ENCODE measurements around the gene CNFN.

The CNFN gene

DNA sequence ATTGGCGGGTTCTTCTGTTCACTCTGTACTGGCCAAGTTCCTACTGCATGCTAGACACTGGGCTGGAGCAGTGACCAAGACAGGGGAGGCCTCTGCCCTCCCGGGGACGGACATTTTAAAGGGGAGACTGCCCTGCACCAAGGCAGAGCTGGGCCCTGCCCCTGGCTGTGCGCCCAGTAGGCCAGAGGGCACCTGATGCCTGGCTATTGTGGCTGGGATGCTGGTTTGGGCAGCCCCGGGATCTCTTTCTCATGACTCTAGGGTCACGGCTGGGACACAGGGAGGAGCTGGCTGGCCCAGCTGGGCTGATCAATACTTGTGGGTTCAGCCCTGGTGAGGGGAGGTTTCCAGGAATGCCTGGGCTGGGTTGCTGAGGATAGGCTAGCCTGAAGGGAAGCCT is 19.4 kb upstream of the CNFN start:
- DNase-seq (ENCODE audit: low read depth): no peak

GRCh38 chr19:42407816-42408175 is 17.7 kb upstream of the CNFN start:
- DNase-seq (ENCODE audit: low read depth): no peak

GRCh38 chr19:42407085-42407815 is 17.2 kb upstream of the CNFN start:
- DNase-seq (ENCODE audit: low read depth): no peak

- no peak for DNase-seq (ENCODE audit: low read depth)
These were observed 16.0 kb upstream of the CNFN start for GRCh38 chr19:42406111-42406510.

- no peak for DNase-seq (ENCODE audit: low read depth)
These were observed 13.5 kb upstream of the CNFN start for GRCh38 chr19:42403586-42403985.

GRCh38 chr19:42402376-42403116 is 12.4 kb upstream of the CNFN start:
- DNase-seq (ENCODE audit: low read depth): no peak

DNA sequence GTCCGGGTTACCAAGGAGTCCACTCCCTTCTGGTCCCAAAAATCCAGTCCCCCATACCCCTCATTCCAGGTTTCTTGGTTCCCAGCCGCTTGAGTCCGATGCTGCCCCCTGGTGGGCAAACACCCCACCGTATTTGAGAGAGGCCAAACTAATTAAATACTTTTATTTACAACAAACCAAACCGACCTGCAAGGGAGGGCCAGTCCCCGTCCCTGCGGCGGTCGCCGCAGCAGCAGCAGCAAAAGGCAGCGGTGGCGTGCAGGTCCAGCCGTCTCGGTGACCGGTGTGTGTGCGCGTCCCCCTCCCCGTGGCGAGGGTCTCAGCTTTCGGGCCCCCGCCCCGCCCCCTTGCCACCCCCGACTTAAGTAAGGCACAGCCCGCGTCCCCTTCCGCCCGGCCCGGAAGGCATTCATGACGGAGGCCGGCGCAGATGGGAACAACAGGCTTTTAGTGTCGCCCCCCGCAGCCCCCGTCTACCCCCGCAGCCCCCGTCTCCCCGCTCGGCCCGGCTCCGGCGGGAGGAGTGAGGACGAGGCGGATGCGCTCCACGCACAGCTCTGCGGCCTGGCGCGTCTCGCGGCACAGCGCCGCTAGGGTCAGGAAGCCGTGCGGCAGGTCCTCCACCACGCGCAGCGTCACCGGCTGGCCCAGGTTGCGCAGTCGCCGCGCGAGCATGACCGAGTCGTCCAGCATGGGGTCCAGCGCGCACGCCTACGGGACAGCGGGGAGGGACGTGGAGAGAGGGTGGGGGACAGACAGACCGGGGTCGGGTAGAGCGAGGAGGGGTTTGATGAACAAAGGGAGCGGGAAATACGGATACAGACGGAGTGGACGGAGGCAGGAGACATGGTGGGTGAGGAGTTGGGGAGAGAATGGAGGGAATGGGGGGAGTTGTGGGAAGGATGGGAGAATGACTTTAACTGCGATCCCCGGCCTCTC is 11.5 kb upstream of the CNFN start:
- peak; percentile 66 for DNase-seq (ENCODE audit: low read depth)

- DNase-seq (ENCODE audit: low read depth): no peak
These were observed 10.3 kb upstream of the CNFN start for GRCh38 chr19:42400404-42400803.

DNA sequence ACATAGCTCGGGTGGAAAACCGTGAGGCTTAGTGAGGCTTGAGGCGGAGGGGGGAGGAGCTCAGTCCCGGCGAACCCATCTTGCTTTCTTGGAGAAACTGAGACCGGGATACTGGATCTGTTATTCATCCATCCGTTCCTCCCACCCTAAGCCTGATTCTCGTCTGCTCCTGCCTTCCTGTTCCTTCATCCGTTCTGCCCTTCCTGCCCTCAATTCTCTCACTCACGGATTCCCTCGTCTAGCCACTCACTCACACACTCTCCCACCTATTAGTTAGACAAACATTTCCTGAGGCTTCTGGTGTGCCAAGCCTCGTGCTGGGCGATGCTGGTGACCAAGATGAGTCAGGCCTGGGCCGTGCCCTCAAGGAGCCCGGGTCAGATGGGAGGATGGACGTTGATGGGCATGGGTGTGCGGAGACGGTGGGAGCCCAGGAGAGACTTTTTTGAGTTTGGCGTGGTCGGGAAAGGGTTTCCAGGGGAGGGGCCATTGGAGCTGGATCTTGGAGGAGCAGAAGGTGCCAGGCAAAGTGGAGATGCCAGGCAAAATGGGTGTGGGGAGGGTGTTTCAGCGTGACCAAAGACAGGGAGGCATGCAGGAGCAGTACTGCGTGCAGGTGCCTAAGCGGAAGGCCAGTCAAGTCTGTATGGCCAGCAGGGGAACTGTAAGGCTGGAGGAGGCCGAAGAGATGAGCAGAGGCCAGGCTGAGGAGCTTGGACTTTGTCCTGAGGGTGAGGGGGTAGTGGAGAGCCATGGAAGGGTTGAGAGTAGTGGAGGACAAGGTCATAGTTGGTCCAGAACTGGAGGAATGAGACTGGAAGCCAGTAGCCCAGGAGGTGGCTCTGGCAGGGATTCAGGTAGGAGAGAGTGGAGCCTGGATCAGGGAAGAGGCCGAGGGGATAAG is 7.4 kb upstream of the CNFN start:
- no peak for DNase-seq (ENCODE audit: low read depth)

- DNase-seq (ENCODE audit: low read depth): peak; percentile 79
These were observed 6.5 kb upstream of the CNFN start for GRCh38 chr19:42396381-42397262.

DNA sequence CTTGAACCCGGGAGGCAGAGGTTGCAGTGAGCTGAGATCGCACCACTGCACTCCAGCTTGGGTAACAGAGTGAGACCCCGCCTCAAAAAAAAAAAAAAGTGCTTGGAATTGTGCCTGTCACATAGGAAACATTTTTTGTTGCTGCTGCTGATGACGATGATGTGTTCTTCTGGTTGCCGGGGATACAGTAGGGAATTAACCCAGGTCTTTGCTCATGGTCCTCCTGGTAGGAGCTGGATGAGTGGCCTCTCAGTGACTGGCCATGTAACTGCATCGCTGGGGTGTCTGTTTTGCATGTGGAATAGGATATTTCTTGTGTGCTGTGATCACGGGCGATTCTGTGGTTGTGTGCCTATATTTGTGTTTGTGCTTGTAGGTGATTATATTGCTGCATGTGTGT is 4.7 kb upstream of the CNFN start:
- no peak for DNase-seq (ENCODE audit: low read depth)

- DNase-seq (ENCODE audit: low read depth): no peak
These were observed 2.1 kb upstream of the CNFN start for GRCh38 chr19:42392165-42392564.

DNA sequence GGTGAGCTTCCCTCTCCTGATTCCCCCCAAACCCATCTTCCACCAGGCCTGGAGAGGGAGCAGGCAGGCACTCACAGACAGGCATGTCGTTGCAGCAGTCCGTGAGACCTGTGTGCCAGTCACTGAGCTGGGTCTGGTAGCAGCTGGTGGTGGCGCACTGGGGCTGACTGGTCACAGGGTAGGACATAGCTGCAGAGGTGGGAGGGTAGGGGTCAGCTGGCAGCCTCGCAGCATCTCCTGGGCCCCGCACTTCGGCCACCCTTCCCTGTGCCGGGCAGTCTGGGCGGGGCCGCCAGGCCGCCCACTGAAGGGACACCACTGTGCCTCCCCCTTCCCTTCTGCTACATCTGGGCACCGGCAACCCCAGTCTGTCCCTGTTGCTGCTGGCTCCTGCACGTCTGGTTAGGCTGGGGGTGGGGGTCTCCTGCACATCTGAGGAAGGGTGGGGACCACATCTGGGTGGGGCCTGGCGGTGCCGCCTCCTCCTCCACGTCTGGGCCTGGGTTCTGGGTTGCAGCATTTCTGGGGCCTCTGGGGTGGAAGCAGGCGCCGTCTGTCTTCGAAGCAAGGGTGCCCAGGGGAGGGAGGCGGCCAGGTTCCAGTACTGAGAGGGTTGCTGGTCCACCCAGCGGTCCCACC is 1.1 kb downstream of the CNFN start:
- no peak for DNase-seq (ENCODE audit: low read depth)

DNA sequence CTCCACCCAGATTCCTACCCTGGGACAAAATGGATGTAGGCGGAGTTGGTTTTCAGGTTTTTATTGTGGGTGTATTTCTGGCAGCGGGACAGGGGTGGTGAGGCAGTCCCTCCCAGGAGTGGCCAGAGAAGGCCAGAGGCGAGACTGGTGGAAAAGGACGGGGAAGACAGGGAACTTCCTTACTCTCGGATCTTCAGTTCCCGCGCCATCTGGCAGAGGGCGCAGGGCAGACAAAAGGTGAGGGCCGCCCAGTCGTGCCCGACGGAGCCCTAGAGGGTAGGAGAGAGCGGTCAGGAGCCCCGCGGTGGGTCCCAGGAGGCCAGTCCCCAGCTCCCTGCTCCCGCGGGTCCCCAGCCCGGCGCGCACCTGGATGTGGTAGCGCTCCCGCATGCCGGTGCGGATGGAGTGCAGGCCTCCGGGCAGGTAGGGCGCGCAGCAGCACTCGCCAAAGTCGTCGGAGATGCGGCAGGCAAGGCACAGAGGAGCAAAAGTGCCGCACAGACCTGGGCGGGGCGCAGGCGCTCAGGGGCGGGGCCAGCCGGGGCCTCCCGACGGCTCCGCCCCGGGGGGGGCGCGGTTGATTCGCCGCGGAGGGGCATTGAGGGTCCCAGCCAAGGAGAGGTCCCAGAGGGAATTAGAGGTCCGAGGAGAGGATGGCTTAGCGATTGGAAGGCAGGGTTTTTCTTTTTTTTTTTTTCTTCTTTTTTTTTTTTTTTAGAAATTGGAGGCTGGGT is 3.0 kb downstream of the CNFN start:
- peak; percentile 48 for DNase-seq (ENCODE audit: low read depth)

DNA sequence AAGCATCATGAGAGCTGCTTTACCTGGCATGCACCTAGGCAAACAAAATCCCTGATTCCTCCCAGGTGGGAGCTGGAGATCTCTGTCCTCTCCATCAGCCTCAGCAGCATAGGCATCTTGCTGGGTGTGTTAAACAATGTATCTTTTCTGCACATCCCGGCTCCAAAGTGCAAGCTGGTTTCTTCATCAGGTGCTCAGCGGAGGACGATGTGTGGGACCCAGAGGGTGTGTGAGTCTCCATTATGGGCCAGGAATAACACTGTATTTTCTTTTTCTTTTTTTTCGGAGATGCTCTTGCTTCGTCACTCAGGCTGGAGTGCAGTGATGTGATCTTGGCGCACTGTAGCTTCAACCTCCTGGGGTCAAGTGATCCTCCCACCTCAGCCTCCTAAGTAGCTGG is 9.9 kb downstream of the CNFN start:
- DNase-seq (ENCODE audit: low read depth): no peak

GRCh38 chr19:42378225-42379215 is 11.6 kb downstream of the CNFN start:
- DNase-seq (ENCODE audit: low read depth): no peak

DNA sequence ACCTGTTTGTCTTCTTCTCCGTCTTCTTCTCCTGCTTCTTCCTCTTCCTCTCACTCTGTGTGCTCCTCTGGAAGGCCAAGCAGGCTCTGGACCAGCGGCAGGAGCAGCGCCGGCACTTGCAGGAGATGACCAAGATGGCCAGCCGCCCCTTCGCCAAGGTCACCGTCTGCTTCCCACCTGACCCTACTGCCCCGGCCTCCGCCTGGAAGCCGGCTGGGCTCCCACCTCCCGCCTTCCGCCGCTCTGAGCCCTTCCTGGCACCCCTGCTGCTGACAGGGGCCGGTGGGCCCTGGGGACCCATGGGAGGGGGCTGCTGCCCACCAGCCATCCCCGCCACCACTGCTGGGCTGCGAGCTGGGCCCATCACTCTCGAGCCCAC is 13.9 kb downstream of the CNFN start:
- no peak for DNase-seq (ENCODE audit: low read depth)

All from stimulated activated CD4-positive, alpha-beta T cell treated with anti-CD3 and anti-CD28 coated beads, Interleukin-2, amount 100 ng/mL, for 4 hours (primary cell).